LNCAP (cell line): ENCODE data around the gene FOXE1.

Experiments used
- CTCF ChIP-seq: fragments of 450-650 bp; IDR thresholded peaks from 2 replicates; pipeline ENCODE4 v1.5.1; 2017; ENCODE audit warnings: mild to moderate bottlenecking

FOXE1 gene

GRCh38 chr9:97811533-97812246, 41.3 kb upstream of the FOXE1 start:
- TF ChIP-seq CTCF = no peak

- no peak for TF ChIP-seq CTCF
These were observed 40.8 kb upstream of the FOXE1 start for GRCh38 chr9:97812247-97812543.

DNA sequence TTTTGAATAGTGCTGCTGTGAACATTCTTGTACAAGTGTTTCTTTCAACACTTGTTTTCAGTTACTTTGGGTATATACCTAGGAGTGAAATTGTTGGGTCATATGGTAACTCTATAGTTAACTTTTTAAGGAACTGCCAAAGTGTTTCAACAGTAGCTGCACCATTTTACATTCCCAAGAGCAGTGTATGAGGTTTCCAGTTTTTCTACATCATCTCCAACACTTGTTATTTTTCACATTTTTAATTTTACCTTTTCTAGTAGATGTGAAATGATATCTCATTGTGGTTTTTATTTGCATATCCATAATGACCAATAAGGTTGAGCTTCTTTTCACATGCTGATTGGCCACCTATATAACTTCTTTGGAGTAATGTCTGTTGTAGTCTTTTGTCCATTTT, 40.0 kb upstream of the FOXE1 start:
- TF ChIP-seq CTCF = no peak

GRCh38 chr9:97819735-97820134, 33.3 kb upstream of the FOXE1 start:
- no peak for TF ChIP-seq CTCF

DNA sequence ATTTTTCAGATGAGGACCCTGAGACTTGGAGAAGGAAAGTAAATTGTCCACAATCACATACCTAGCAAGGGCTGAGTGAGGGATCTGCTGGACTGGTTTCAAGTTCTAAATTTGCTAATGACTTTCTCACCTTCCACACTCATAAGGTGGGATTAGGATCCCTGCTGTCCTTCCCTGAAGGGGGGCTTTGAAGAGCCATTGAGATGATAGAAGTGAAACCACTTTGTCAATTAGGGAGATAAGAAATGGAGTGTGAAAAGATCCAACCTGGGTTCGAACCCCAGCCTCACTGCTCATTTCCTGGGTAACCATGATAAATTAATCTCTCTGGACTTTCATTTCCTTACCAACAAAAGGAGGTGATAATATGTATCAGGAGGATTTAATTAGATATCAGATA, 32.7 kb upstream of the FOXE1 start:
- no peak for TF ChIP-seq CTCF

GRCh38 chr9:97830884-97831829, 21.9 kb upstream of the FOXE1 start:
- no peak for TF ChIP-seq CTCF

GRCh38 chr9:97831843-97832636, 21.0 kb upstream of the FOXE1 start:
- TF ChIP-seq CTCF = no peak
